Smooth muscle cell (in vitro differentiated cells): ENCODE results near the gene NID1. TPM values are rescaled to one million over a fixed set of nuclear protein-coding genes. Genes with fewer than 3 reads are reported as not detected.

Source experiments
- DNase-seq: peaks from one replicate; lab custom pipeline; 2025; ENCODE audit not compliant: unreplicated experiment; lab: John Stamatoyannopoulos, UW
- H2AFZ ChIP-seq: fragments of 200-600 bp; sonication (generic); 2 replicates; pipeline ENCODE4 v1.6.0; 2016; ENCODE audit warnings: antibody characterized with exemption, low read depth, mild to moderate bottlenecking
- H3F3A ChIP-seq: fragments of 200-600 bp; sonication (generic); 2 replicates; pipeline ENCODE4 v1.6.0; 2017; ENCODE audit warnings: antibody characterized with exemption, low read depth
- H3K27ac ChIP-seq: fragments of 200-600 bp; sonication (generic); 2 replicates; pipeline ENCODE4 v1.5.1; 2016; ENCODE audit warnings: low read depth, mild to moderate bottlenecking
- H3K27me3 ChIP-seq: fragments of 200-600 bp; sonication (generic); 2 replicates; pipeline ENCODE4 v1.6.1; 2016; ENCODE audit warnings: low read depth, mild to moderate bottlenecking
- H3K36me3 ChIP-seq: fragments of 200-600 bp; sonication (generic); 2 replicates; pipeline ENCODE4 v1.5.1; 2016; ENCODE audit warnings: low read depth
- H3K4me1 ChIP-seq: fragments of 200-600 bp; sonication (generic); 2 replicates; pipeline ENCODE4 v1.5.1; 2016; ENCODE audit warnings: low read depth
- H3K4me2 ChIP-seq: fragments of 200-600 bp; sonication (generic); 2 replicates; pipeline ENCODE4 v1.6.0; 2016; ENCODE audit warnings: mild to moderate bottlenecking
- H3K4me3 ChIP-seq: fragments of 200-600 bp; sonication (generic); 2 replicates; pipeline ENCODE4 v1.5.1; 2016; ENCODE audit warnings: mild to moderate bottlenecking
- H3K79me2 ChIP-seq: fragments of 200-600 bp; sonication (generic); 2 replicates; pipeline ENCODE4 v1.6.0; 2016; ENCODE audit warnings: low read depth, mild to moderate bottlenecking
- H3K9ac ChIP-seq: fragments of 200-600 bp; sonication (generic); 2 replicates; pipeline ENCODE4 v1.6.0; 2016; ENCODE audit warnings: low read depth
- H3K9me3 ChIP-seq: fragments of 200-600 bp; sonication (generic); replicated peaks from 2 replicates; pipeline ENCODE4 v1.5.1; 2016; ENCODE audit warnings: low read depth
- H4K20me1 ChIP-seq: fragments of 200-600 bp; sonication (generic); 2 replicates; pipeline ENCODE4 v1.6.0; 2016; ENCODE audit warnings: low read depth
- WGBS: methylation state at CpG from one replicate; pipeline ENCODE4 v1.1.7; 2016; ENCODE audit warnings: low lambda C conversion rate; 5-methylcytosine and 5-hydroxymethylcytosine counted together
- polyA plus RNA-seq: library from polyadenylated mRNA; unstranded; fragments of >200 nt; fragmentation: Nextera tagmentation; extraction: Ambion mirVana; gene quantifications from 2 replicates; pipeline ENCODE4 v1.2.1, GENCODE V29; 2016
- total RNA-seq: library from RNA; depleted of rRNA; stranded (reverse); fragments of >200 nt; gene quantifications from 2 replicates; pipeline ENCODE4 v1.2.3, GENCODE V29; 2014
- TF ChIP-seq, protein P1 (sequence below): fragments of 200-600 bp; sonication (generic); IDR thresholded peaks from 2 replicates; pipeline ENCODE4 v1.5.1; 2017; ENCODE audit warnings: borderline replicate concordance, mild to moderate bottlenecking, antibody characterized with exemption; ENCODE audit not compliant: insufficient read depth, poor library complexity, severe bottlenecking

Gene NID1
- total and polyA plus RNA-seq, 2 experiments from 2014 or later = 52.9 to 74.1 TPM

DNA sequence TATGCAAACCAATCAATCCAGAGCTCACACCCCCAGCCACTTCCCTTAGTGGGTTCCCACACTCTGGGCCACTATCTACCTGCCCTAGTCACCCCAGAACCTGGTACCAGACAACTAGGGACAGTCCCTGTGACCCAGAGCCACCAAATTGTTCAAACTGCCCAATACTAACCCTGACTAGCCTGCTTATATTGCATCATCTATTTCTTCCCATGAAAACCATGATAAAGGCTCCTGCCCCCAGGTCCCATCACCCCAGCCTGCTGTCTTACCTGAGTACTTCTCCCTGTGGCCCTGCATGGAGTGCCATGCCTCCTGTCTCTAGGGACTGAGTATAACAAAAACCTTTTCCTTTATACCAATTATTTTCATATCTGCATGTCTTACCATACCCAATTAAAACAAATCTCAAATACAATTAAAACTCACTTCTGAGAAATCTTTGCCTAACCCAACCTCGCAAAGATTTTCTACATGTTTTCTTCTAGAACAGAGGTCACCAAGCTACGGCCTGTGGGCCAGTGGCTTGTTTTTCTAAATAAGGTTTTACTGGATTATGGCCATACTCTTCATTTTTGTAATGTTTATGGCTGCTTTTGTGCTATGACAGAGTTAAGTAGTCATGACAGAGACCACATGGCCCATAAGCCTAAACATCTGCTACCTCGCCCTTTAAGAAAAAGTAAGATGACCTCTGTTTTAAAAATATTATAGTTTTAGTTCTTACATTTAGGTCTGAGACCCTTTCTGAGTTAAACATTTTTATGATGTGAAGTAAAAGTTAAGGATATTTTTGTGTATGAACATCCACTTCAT lies 31.0 kb upstream of the NID1 start:
- no peaks in the 10 kb centered on the region for H3K79me2 ChIP-seq
- H3K36me3 ChIP-seq = no peaks in the 10 kb centered on the region
- H2AFZ ChIP-seq = no peak overlapping the region
- H3K27me3 ChIP-seq = no peaks in the 10 kb centered on the region
- H4K20me1 ChIP-seq = no peaks in the 10 kb centered on the region
- H3K9ac ChIP-seq = no peak overlapping the region
- 29% methylated on average over 3 of the region's 3 CpGs for WGBS
- H3K4me2 ChIP-seq = peak overlapping the region; percentile 51
- no peak overlapping the region for H3K4me3 ChIP-seq
- TF ChIP-seq, protein P1, sequence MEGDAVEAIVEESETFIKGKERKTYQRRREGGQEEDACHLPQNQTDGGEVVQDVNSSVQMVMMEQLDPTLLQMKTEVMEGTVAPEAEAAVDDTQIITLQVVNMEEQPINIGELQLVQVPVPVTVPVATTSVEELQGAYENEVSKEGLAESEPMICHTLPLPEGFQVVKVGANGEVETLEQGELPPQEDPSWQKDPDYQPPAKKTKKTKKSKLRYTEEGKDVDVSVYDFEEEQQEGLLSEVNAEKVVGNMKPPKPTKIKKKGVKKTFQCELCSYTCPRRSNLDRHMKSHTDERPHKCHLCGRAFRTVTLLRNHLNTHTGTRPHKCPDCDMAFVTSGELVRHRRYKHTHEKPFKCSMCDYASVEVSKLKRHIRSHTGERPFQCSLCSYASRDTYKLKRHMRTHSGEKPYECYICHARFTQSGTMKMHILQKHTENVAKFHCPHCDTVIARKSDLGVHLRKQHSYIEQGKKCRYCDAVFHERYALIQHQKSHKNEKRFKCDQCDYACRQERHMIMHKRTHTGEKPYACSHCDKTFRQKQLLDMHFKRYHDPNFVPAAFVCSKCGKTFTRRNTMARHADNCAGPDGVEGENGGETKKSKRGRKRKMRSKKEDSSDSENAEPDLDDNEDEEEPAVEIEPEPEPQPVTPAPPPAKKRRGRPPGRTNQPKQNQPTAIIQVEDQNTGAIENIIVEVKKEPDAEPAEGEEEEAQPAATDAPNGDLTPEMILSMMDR = no peak
- H3K9me3 ChIP-seq = no peaks in the 10 kb centered on the region
- H3F3A ChIP-seq = peaks cover 17% of the 10 kb centered on the region
- peaks cover 5% of the 10 kb centered on the region for H3K4me1 ChIP-seq
- DNase-seq = no peak
- H3K27ac ChIP-seq = peak overlapping the region; percentile 49

DNA sequence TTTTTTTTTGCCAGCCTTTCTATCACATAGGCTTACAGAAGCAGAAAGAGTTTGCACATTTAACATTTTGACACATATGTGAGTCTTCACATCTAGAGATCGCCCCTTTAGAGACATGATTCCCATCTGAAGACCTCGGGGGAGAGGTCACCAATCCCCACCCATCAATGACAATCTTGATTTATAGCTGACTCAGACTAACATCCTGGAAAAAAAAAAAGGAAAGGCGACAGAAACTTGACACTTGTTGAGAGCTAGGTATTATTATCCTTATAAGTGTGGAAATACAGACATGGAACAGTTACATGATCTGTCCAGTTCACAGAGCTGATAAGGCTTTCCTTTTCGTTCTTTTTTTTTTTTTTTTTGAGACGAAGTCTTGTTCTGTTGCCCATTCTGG lies 28.0 kb upstream of the NID1 start:
- H3K4me3 ChIP-seq = no peak overlapping the region
- WGBS = 55% methylated on average over 5 of the region's 5 CpGs
- no peaks in the 10 kb centered on the region for H4K20me1 ChIP-seq
- no peaks in the 10 kb centered on the region for H3K4me1 ChIP-seq
- TF ChIP-seq, protein P1 = no peak
- H2AFZ ChIP-seq = no peak overlapping the region
- peaks cover 17% of the 10 kb centered on the region for H3F3A ChIP-seq
- H3K27me3 ChIP-seq = no peaks in the 10 kb centered on the region
- DNase-seq = no peak
- H3K79me2 ChIP-seq = no peaks in the 10 kb centered on the region
- no peak overlapping the region for H3K27ac ChIP-seq
- no peaks in the 10 kb centered on the region for H3K36me3 ChIP-seq
- no peak overlapping the region for H3K9ac ChIP-seq
- H3K9me3 ChIP-seq = no peaks in the 10 kb centered on the region
- no peak overlapping the region for H3K4me2 ChIP-seq

DNA sequence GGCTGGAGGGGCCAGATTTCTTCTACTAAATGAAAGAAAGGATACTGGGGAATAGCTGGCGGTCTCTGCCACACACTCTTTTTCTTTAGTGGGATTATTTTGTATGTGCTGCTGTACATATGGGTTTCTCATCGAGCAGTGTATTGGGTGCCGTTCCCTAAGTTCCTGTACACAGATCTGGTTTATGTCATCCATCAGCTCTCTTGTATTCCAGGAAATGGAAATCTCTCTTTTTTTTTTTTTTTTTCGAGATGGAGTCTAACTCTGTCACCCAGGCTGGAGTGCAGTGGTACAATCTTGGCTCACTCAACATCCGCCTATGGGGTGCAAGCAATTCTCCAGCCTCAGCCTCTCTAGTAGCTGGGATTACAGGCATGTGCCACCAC lies 27.0 kb upstream of the NID1 start:
- Histone ChIP-seq H3F3A (peaks cover 9% of the 10 kb centered on the region), H3K4me3 (no peak overlapping the region), H4K20me1 (no peaks in the 10 kb centered on the region), H3K9me3 (no peaks in the 10 kb centered on the region), H2AFZ (peak overlapping the region; percentile 39), H3K36me3 (no peaks in the 10 kb centered on the region), H3K27ac (no peak overlapping the region), H3K79me2 (no peaks in the 10 kb centered on the region), H3K27me3 (no peaks in the 10 kb centered on the region), H3K4me2 (no peak overlapping the region), H3K9ac (no peak overlapping the region), H3K4me1 (no peaks in the 10 kb centered on the region)
- TF ChIP-seq, protein P1 = no peak
- 31% methylated on average over 5 of the region's 5 CpGs for WGBS
- DNase-seq = no peak

DNA sequence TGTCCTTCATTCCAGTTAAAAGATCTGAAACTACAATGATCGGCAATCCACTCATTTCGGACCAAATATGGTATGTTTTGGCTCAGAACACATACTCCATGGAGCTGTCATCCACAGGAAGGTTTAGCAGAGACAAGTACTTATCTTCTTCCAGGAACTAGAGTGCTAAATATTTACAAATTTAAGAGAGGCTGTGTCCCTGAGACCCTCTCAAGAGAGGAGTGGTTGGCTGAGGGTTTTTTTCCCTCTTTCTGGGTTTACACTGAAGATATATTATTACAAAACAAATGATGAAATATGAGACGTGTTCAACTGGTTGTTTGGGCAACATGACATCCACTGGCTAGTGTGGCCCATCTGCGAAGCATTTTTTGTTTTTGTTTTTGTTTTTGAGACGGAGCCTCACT lies 25.9 kb upstream of the NID1 start:
- no peaks in the 10 kb centered on the region for H3K79me2 ChIP-seq
- no peaks in the 10 kb centered on the region for H3K27me3 ChIP-seq
- no peaks in the 10 kb centered on the region for H3F3A ChIP-seq
- no peaks in the 10 kb centered on the region for H3K36me3 ChIP-seq
- H2AFZ ChIP-seq = no peak overlapping the region
- no peak overlapping the region for H3K27ac ChIP-seq
- no peaks in the 10 kb centered on the region for H3K9me3 ChIP-seq
- TF ChIP-seq, protein P1 = no peak
- no peak for DNase-seq
- no peak overlapping the region for H3K9ac ChIP-seq
- no peak overlapping the region for H3K4me3 ChIP-seq
- H3K4me2 ChIP-seq = peak overlapping the region; percentile 19
- 61% methylated on average over 5 of the region's 5 CpGs for WGBS
- H3K4me1 ChIP-seq = no peaks in the 10 kb centered on the region
- H4K20me1 ChIP-seq = no peaks in the 10 kb centered on the region
